HG03095 (cell line): ENCODE measurements around the gene ATG2A.
A peak's percentile ranks its signal among the peaks of the same experiment; 100 is the strongest.

Experiments
- ATAC-seq: cut with Tn5 transposase; IDR thresholded peaks from one replicate; pipeline ENCODE4 v1.9.1; 2021; ENCODE audit warnings: moderate library complexity; ENCODE audit not compliant: unreplicated experiment

The ATG2A gene

GRCh38 chr11:64916775-64917662 is at the start of gene ATG2A:
Gene ATG2A, minus strand, starts transcription at chr11:64917209. Its CDS starts 74 bp downstream, at chr11:64917135.
- peak; percentile 88 for ATAC-seq

GRCh38 chr11:64963072-64963631 is 46.1 kb upstream of the ATG2A start:
- no peak for ATAC-seq

- ATAC-seq = no peak
These were observed 43.7 kb upstream of the ATG2A start for GRCh38 chr11:64960719-64961118.

GRCh38 chr11:64959498-64959897 is 42.5 kb upstream of the ATG2A start:
- ATAC-seq = no peak

- no peak for ATAC-seq
These were observed 37.2 kb upstream of the ATG2A start for GRCh38 chr11:64954201-64954600.

- no peak for ATAC-seq
These were observed 34.5 kb upstream of the ATG2A start for GRCh38 chr11:64951529-64951928.

GRCh38 chr11:64947208-64947814 is 30.3 kb upstream of the ATG2A start:
- ATAC-seq = no peak

GRCh38 chr11:64936539-64936938 is 19.5 kb upstream of the ATG2A start:
- ATAC-seq = no peak

- ATAC-seq = no peak
These were observed 18.5 kb upstream of the ATG2A start, which contains the start of gene GPHA2 for GRCh38 chr11:64935359-64936081. Gene GPHA2, minus strand, starts transcription at chr11:64935893. Its CDS starts 433 bp downstream, at chr11:64935460.

GRCh38 chr11:64934682-64935358 is 17.8 kb upstream of the ATG2A start:
- ATAC-seq = no peak

- no peak for ATAC-seq
These were observed 17.1 kb upstream of the ATG2A start for GRCh38 chr11:64933935-64934681.

- ATAC-seq = no peak
These were observed 16.4 kb upstream of the ATG2A start for GRCh38 chr11:64933213-64933934.

- no peak for ATAC-seq
These were observed 15.3 kb upstream of the ATG2A start for GRCh38 chr11:64932324-64932723.

GRCh38 chr11:64931290-64931689 is 14.3 kb upstream of the ATG2A start:
- ATAC-seq = no peak

- no peak for ATAC-seq
These were observed 13.3 kb upstream of the ATG2A start for GRCh38 chr11:64930340-64930739.

- ATAC-seq = no peak
These were observed 12.6 kb upstream of the ATG2A start for GRCh38 chr11:64929625-64930024.

GRCh38 chr11:64928957-64929356 is 11.9 kb upstream of the ATG2A start:
- no peak for ATAC-seq

- no peak for ATAC-seq
These were observed 9.7 kb upstream of the ATG2A start for GRCh38 chr11:64926689-64927088.
